ENCODE measurements around the gene MYO15B.

GRCh38 chr17:75601057-75601987 is 13.7 kb downstream of the MYO15B start:
- peak; percentile 97 for TF ChIP-seq CTCF (conservative IDR thresholded peaks at IDR 0.05; ENCODE audit: low read length)
- no peak for TF ChIP-seq EZH2phosphoT487 (IDR thresholded peaks at IDR 0.05; ENCODE audit: borderline replicate concordance, low read depth, low read length)

Data from OCI-LY7 (cell line).